HEK293T (cell line): ENCODE measurements around the gene MAK.
"Not testable (repeated sequence)": the region's sequence is repeated elsewhere in the genome, so short reads cannot be mapped to it uniquely, and the experiment has no call there.

Experiments used
- CTCF ChIA-PET: fragments of 350-600 bp; formaldehyde crosslinking; extraction: SDS; loops from one replicate; lab custom pipeline; 2021; ENCODE audit warnings: antibody characterized with exemption, inconsistent platforms; lab: Yijun Ruan, JAX
- POLR2A ChIA-PET: fragments of 350-600 bp; formaldehyde crosslinking; extraction: SDS; loops from one replicate; lab custom pipeline; 2020; ENCODE audit warnings: antibody characterized with exemption, inconsistent platforms; lab: Yijun Ruan, JAX
- DNase-seq: peaks from one replicate; pipeline ENCODE4 v3.0.0; 2012; ENCODE audit warnings: mixed read lengths; ENCODE audit errors: extremely low spot score
- ARNT ChIP-seq: fragments of 450-650 bp; IDR thresholded peaks from 2 replicates; pipeline ENCODE4 v1.6.1; 2017; ENCODE audit warnings: mild to moderate bottlenecking
- BHLHE40 ChIP-seq: fragments of 450-650 bp; IDR thresholded peaks from 2 replicates; pipeline ENCODE4 v1.6.1; 2016; ENCODE audit warnings: mild to moderate bottlenecking, moderate library complexity, borderline replicate concordance
- CTBP1 ChIP-seq: fragments of 450-650 bp; IDR thresholded peaks from 2 replicates; pipeline ENCODE4 v1.6.1; 2016; ENCODE audit warnings: borderline replicate concordance
- ELF4 ChIP-seq: fragments of 450-650 bp; IDR thresholded peaks from 2 replicates; pipeline ENCODE4 v1.6.1; 2017; ENCODE audit warnings: antibody characterized with exemption
- FOXA1 ChIP-seq: fragments of 450-650 bp; IDR thresholded peaks from 2 replicates; pipeline ENCODE4 v1.6.1; 2016; ENCODE audit warnings: mild to moderate bottlenecking
- FOXK2 ChIP-seq: fragments of 450-650 bp; IDR thresholded peaks from 2 replicates; pipeline ENCODE4 v1.6.1; 2016; ENCODE audit warnings: mild to moderate bottlenecking
- FOXM1 ChIP-seq: fragments of 450-650 bp; IDR thresholded peaks from 2 replicates; pipeline ENCODE4 v1.6.1; 2017; ENCODE audit warnings: mild to moderate bottlenecking, borderline replicate concordance
- HDGF ChIP-seq: fragments of 450-650 bp; IDR thresholded peaks from 2 replicates; pipeline ENCODE4 v1.6.1; 2017; ENCODE audit warnings: antibody characterized with exemption, borderline replicate concordance
- L3MBTL2 ChIP-seq: fragments of 450-650 bp; conservative IDR thresholded peaks from 2 replicates; pipeline ENCODE4 v1.6.1; 2016; ENCODE audit warnings: mild to moderate bottlenecking
- LEF1 ChIP-seq: fragments of 450-650 bp; IDR thresholded peaks from 2 replicates; pipeline ENCODE4 v1.6.1; 2017; ENCODE audit warnings: mild to moderate bottlenecking, borderline replicate concordance
- NFRKB ChIP-seq: fragments of 450-650 bp; IDR thresholded peaks from 2 replicates; pipeline ENCODE4 v1.6.1; 2016; ENCODE audit warnings: mild to moderate bottlenecking, moderate library complexity
- SP1 ChIP-seq: fragments of 450-650 bp; IDR thresholded peaks from 2 replicates; pipeline ENCODE4 v1.6.1; 2017
- SUZ12 ChIP-seq: fragments of 450-650 bp; IDR thresholded peaks from 2 replicates; pipeline ENCODE4 v1.6.1; 2016; ENCODE audit warnings: mild to moderate bottlenecking
- TARDBP ChIP-seq: fragments of 450-650 bp; IDR thresholded peaks from 2 replicates; pipeline ENCODE4 v1.6.1; 2016
- ZNF384 ChIP-seq: fragments of 450-650 bp; IDR thresholded peaks from 2 replicates; pipeline ENCODE4 v1.6.1; 2016
- TF ChIP-seq, protein P1 (sequence below): fragments of 450-650 bp; IDR thresholded peaks from 2 replicates; pipeline ENCODE4 v1.6.1; 2016

The MAK gene

DNA sequence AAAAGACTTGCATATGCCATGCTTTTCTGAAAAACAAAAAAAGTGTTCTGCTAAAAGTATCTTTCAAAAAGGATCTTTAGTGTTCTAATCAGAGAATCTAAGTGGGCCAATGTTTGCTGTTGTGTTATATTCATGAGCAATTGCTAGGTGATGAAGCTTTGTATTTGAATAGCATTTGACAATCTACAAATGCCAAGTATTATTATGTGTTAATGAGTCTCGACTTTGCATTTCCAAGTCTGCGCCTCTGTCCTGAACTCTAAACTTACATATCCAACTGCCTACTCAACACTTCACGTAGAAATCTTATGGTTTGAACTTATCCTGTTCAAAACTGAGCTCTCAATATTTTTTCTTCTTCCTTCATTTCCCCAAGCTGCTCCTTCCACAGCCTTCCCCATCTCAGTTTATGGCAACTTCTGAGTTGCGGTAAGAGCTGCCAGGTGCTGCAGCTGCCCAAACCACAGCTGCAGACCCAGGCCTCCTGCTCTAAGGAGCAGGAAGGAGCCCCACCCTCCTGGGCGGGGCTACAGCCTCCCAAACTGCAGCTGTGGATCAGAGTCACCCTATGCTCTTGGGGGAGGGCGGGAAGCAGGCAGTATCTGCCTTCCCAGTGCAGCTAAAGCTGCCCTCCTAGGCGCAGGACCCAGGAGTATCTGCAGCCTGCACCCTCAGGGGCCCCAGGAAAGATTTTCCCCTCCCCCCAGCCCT, 16.7 kb upstream of the MAK start:
- no peak for DNase-seq
- no peak for TF ChIP-seq BHLHE40
- no peak for TF ChIP-seq SUZ12
- TF ChIP-seq, protein P1, sequence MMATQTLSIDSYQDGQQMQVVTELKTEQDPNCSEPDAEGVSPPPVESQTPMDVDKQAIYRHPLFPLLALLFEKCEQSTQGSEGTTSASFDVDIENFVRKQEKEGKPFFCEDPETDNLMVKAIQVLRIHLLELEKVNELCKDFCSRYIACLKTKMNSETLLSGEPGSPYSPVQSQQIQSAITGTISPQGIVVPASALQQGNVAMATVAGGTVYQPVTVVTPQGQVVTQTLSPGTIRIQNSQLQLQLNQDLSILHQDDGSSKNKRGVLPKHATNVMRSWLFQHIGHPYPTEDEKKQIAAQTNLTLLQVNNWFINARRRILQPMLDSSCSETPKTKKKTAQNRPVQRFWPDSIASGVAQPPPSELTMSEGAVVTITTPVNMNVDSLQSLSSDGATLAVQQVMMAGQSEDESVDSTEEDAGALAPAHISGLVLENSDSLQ = no peak
- TF ChIP-seq HDGF = no peak
- TF ChIP-seq ZNF384 = no peak
- no peak for TF ChIP-seq ARNT
- TF ChIP-seq L3MBTL2 = no peak
- TF ChIP-seq LEF1 = no peak
- TF ChIP-seq FOXA1 = no peak
- TF ChIP-seq SP1 = no peak
- no peak for TF ChIP-seq ELF4
- TF ChIP-seq FOXK2 = no peak
- no peak for TF ChIP-seq NFRKB
- CTCF ChIA-PET = interaction anchor here (0.6 kb wide), 1 partner anchor 11 kb away, joined by 7 read pairs; no protein-coding TSS in a partner anchor
- POLR2A ChIA-PET = interaction anchor here (1.5 kb wide), 1 partner anchor 32 kb away, joined by 5 read pairs; the partner anchor contains the start of gene SYCP2L

DNA sequence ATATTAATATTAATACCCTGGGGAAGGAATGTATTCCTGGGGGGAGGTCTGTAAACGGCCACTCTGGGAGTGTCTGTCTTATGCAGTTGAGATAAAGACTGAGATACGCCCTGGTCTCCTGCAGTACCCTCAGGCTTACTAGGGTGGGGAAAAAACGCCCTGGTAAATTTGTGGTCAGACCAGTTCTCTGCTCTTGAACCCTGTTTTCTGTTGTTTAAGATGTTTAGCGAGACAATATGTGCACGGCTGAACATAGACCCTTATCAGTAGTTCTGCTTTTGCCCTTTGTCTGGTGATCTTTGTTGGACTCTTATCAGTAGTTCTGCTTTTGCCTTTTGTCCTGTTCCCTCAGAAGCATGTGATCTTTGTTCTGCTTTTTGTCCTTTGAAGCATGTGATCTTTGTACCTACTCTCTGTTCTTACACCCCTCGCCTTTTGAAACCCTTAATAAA, 15.5 kb upstream of the MAK start:
- CTCF ChIA-PET, DNase-seq: not testable (repeated sequence)
- POLR2A ChIA-PET = interaction anchor here (1.5 kb wide), 1 partner anchor 34 kb away, joined by 5 read pairs; the partner anchor contains the start of gene SYCP2L

DNA sequence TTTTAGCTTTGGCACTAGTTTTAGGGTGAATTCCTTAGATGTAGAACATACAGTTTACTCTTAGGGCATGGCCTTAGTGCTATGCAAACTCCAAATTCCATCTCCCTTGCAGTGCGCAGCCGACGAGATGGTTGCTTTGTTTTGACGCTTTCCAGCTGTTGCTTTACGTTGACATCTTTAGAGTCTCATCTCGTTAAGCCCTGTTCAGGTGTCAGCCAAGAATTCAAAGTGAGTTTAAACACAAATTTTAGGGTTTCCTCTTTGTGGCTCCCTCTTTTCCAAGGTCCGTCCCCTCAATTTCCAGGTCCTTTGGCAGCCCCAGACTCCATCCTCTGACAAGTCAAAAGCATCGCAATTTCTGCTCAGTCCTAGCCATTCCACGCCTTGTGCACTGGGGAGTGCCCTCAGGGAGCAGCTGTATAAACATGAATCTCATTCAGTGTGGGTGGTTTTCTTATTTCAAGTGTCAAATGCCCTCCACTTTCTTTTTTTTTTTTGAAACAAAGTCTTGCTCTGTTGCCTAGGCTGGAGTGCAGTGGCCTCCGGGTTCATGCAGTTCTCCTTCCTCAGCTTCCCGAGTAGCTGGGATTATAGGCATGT, 14.1 kb upstream of the MAK start:
- ChIA-PET POLR2A (interaction anchor here (1.1 kb wide), 1 partner anchor 34 kb away, joined by 3 read pairs; the partner anchor contains the start of gene SYCP2L), CTCF (interaction anchor here (0.6 kb wide), 1 partner anchor 802 kb away, joined by 4 read pairs; no protein-coding TSS in a partner anchor)
- TF ChIP-seq ZNF384 (no peak), ELF4 (no peak), BHLHE40 (no peak), SUZ12 (no peak), LEF1 (no peak), SP1 (no peak), FOXK2 (no peak)
- no peak for DNase-seq

DNA sequence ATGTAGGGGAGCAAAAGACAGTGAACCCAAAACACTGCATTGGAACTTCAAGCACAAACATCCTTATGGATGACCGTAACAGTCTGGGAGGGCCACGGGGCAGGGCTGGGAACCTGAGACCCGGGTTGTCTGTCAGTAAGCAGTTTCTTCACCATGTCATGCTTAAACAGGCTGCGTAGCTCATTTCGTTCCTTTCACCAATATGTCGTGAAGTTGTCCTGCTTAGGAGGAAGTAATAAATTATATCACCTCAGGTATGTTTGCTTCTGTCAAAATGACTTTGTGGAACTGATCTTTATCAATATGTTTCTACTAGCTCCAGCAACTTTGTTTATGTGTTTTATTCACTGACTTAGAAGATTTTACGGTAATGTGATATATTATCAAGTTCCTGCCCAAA, 12.4 kb upstream of the MAK start:
- DNase-seq = peak; percentile 27
- ChIA-PET POLR2A (interaction anchor here (1.4 kb wide), 1 partner anchor 36 kb away, joined by 7 read pairs; the partner anchor contains the start of gene SYCP2L), CTCF (interaction anchor here (1.5 kb wide), 1 partner anchor 11 kb away, joined by 3 read pairs; no protein-coding TSS in a partner anchor)
- TF ChIP-seq, protein P1 = peak; percentile 60
- TF ChIP-seq FOXM1 = no peak

DNA sequence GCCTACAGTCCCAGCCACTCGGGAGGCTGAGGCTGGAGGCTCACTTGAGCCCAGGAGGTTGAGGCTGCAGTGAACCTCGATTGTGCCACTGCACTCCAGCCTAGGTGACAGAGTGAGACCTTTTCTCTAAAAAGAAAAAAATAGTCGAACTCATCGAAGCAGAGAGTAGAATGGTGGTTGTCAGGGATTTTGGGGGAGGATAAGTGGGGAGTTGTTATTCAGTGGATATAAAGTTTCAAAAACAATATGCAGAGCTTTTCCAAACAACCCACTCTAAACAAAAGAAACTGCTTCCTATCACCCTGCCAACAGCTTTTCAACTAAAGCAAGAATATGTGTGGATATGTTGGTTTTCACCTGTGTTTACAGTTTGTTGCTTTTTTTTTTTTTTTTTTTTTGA, 11.6 kb upstream of the MAK start:
- ChIA-PET POLR2A (interaction anchor here (1.4 kb wide), 1 partner anchor 37 kb away, joined by 7 read pairs; the partner anchor contains the start of gene SYCP2L), CTCF (interaction anchor here (1.5 kb wide), 1 partner anchor 10 kb away, joined by 3 read pairs; no protein-coding TSS in a partner anchor)
- TF ChIP-seq HDGF (no peak), FOXA1 (no peak), NFRKB (no peak), LEF1 (no peak), FOXM1 (no peak), ARNT (no peak), SP1 (no peak), TARDBP (no peak), ZNF384 (no peak), BHLHE40 (no peak), L3MBTL2 (no peak), SUZ12 (no peak), FOXK2 (no peak), CTBP1 (no peak), ELF4 (no peak)
- TF ChIP-seq, protein P1 = no peak
- DNase-seq = no peak

DNA sequence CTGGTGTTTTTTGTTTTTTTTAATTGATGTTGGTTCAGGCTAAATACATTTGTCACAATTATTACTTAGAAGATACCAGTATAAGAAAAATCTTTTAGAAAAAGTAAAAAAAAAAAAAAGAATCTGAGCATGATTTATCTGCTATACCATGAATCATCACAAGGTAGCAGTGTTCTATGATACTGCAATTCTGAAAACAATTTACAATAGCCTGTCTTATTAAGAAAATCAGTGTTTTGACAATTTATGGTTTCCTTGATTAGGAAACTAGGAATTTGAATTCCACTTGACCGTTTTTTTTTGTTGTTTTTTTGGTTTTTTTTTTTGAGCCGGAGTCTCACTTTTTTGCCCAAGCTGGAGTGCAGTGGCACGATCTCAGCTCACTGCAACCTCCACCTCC, 9.3 kb upstream of the MAK start:
- ChIA-PET CTCF (interaction anchor here (0.6 to 1.1 kb wide), 3 partner anchors 9 to 39 kb away, joined by 3 read pairs; partner anchors contain the start of genes MAK and SYCP2L), POLR2A (no interaction called here)
- DNase-seq = no peak
- TF ChIP-seq, protein P1 = 0 out of 2 replicates have a peak, but pooled peaks have one; percentile 12
- TF ChIP-seq ZNF384 = peak; percentile 89
- TF ChIP-seq FOXM1 = no peak
